HG03442 (cell line): ENCODE results near the gene OLFML2B.
A peak's percentile ranks its signal among the peaks of the same experiment; 100 is the strongest.
"Not testable (repeated sequence)": the region's sequence is repeated elsewhere in the genome, so short reads cannot be mapped to it uniquely, and the experiment has no call there.

ENCODE experiments used
- ATAC-seq: cut with Tn5 transposase; IDR thresholded peaks from one replicate; pipeline ENCODE4 v1.9.1; 2021; ENCODE audit warnings: mild to moderate bottlenecking, moderate library complexity; ENCODE audit not compliant: unreplicated experiment

OLFML2B gene

GRCh38 chr1:162023547-162024501, at the start of gene OLFML2B:
Gene OLFML2B, minus strand, starts transcription at chr1:162023869. Its CDS starts 439 bp downstream, at chr1:162023430.
- ATAC-seq, result peak; percentile 57

- no peak for ATAC-seq
Measured at GRCh38 chr1:162072740-162073139, 49.1 kb upstream of the OLFML2B start.

GRCh38 chr1:162070825-162071224, 47.2 kb upstream of the OLFML2B start:
- no peak for ATAC-seq

GRCh38 chr1:162070094-162070748, 46.6 kb upstream of the OLFML2B start:
- no peak for ATAC-seq

GRCh38 chr1:162069334-162070093, 45.8 kb upstream of the OLFML2B start, which contains the start of gene NOS1AP:
Gene NOS1AP, plus strand, starts transcription at chr1:162069691. Its CDS starts 487 bp downstream, at chr1:162070178.
- ATAC-seq, result peak; percentile 96

GRCh38 chr1:162068301-162068700, 44.6 kb upstream of the OLFML2B start:
- no peak for ATAC-seq

GRCh38 chr1:162067466-162067865, 43.8 kb upstream of the OLFML2B start:
- no peak for ATAC-seq

GRCh38 chr1:162066836-162067235, 43.2 kb upstream of the OLFML2B start:
- not testable (repeated sequence) for ATAC-seq

GRCh38 chr1:162065016-162065415, 41.3 kb upstream of the OLFML2B start:
- no peak for ATAC-seq

GRCh38 chr1:162062542-162063015, 38.9 kb upstream of the OLFML2B start:
- no peak for ATAC-seq

GRCh38 chr1:162060314-162060713, 36.6 kb upstream of the OLFML2B start:
- ATAC-seq, result no peak

- no peak for ATAC-seq
Measured at GRCh38 chr1:162059721-162060120, 36.1 kb upstream of the OLFML2B start.

- no peak for ATAC-seq
Measured at GRCh38 chr1:162056579-162056978, 32.9 kb upstream of the OLFML2B start.

- ATAC-seq, result no peak
Measured at GRCh38 chr1:162056043-162056442, 32.4 kb upstream of the OLFML2B start.

GRCh38 chr1:162055062-162055461, 31.4 kb upstream of the OLFML2B start:
- ATAC-seq, result no peak

- ATAC-seq, result not testable (repeated sequence)
Measured at GRCh38 chr1:162053949-162054348, 30.3 kb upstream of the OLFML2B start.

GRCh38 chr1:162046921-162047320, 23.3 kb upstream of the OLFML2B start:
- ATAC-seq, result no peak

- ATAC-seq, result no peak
Measured at GRCh38 chr1:162042361-162042760, 18.7 kb upstream of the OLFML2B start.

- ATAC-seq, result no peak
Measured at GRCh38 chr1:162040657-162041056, 17.0 kb upstream of the OLFML2B start.

GRCh38 chr1:162040001-162040400, 16.3 kb upstream of the OLFML2B start:
- ATAC-seq, result no peak

- ATAC-seq, result no peak
Measured at GRCh38 chr1:162038624-162039023, 15.0 kb upstream of the OLFML2B start.
